ENCODE results near the gene WNT9B. TPM values are rescaled to one million over a fixed set of nuclear protein-coding genes. Genes with fewer than 3 reads are reported as not detected.
A peak's percentile ranks its signal among the peaks of the same experiment; 100 is the strongest.

Gene WNT9B
- not detected for total RNA-seq

DNA sequence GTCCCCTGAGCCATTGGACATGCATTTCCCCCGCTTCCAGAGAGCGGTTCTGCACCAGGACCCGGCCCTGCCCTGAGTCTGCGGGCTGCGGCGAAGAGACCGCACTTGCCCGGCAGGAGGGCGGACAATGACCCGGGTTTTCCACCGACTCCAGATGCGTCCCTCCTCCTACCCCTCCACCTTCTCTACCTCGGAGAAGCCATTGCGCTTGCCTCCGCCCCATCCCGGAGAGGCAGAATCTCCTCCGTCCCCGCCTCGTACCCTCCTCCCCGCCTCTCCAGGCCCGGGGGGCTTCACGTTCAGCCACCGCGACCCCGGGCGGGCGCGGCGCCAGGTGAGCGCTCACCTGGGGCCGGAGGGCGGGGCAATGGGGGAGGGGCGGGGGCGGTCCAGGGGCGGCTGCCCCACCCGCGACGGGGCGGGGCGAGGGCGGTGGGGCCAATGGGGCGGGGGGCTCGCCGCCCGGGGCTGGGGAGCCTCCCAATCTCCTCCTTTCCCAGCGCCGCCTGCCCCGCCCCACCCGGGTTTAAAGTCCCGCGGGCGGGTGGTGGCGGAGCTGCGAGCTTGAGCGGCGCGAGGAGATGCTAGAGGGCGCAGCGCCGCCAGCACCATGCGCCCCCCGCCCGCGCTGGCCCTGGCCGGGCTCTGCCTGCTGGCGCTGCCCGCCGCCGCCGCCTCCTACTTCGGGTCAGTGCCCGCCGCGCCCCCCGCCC, at the start of gene WNT9B:
WNT9B (plus strand) TSS at position 555 of the 713 bp plus-strand sequence; CDS start at position 611, 56 bp downstream.
- peak; percentile 65 for ATAC-seq

GRCh38 chr17:46802800-46803199, 48.6 kb upstream of the WNT9B start:
- no peak for ATAC-seq

- ATAC-seq: no peak
Observed at GRCh38 chr17:46803544-46803943, 47.8 kb upstream of the WNT9B start.

GRCh38 chr17:46805771-46806170, 45.6 kb upstream of the WNT9B start:
- peak; percentile 13 for ATAC-seq

- ATAC-seq: no peak
Observed at GRCh38 chr17:46809110-46809571, 42.2 kb upstream of the WNT9B start.

GRCh38 chr17:46810837-46811236, 40.5 kb upstream of the WNT9B start:
- no peak for ATAC-seq

DNA sequence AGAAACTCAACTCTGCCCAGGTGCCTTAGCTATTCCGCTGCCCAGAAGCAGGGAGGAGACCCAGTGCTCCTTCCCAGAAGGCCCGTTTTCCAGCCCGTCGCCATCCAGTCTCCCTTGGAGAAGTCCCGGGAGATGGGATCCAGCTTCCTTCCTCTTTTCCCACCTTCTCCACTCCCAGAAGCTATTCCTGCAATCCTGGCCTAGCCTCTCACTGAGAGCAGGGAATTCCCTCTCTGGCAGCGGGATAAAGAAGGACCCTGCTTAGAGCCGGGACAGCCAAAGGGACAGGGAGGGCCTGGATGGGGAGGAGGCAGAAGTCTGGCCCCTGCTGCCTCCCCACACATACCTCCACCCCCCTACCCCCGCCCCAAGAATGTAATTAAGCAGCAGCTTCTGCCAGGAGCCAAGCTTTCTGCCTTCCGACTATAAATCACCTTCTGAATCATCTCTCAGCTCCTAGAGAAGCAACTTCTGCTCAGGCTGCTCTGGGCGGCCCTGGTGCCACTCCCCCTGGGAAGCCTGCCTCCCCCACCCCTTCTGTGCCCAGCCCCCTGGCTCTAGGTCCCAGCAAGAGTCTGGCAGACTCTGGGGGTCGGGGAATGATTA, 39.3 kb upstream of the WNT9B start:
- peak; percentile 27 for ATAC-seq

- no peak for ATAC-seq
Observed at GRCh38 chr17:46812624-46813318, 38.6 kb upstream of the WNT9B start.

DNA sequence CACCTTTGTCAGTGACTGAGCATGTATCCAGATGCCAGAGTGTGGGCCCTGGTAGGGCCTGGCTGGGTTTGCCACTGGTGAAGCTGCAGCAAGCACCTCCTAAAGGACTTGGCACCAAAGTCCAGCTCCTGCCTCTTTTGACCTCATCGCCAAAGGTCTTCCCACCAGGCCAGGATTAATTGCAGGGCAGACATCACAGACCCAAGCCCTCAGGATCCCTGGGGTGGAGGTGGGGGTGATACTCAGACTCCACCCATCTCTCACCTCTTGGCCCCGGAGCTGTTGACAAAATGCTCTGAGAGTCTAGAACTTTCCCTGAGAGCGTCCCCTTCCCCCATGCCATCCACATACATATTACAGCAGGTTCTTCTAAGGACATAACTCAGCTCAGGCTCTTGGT, 37.5 kb upstream of the WNT9B start:
- no peak for ATAC-seq

GRCh38 chr17:46814446-46814845, 36.9 kb upstream of the WNT9B start:
- ATAC-seq: no peak

GRCh38 chr17:46815474-46816353, 35.7 kb upstream of the WNT9B start:
- peak; percentile 78 for ATAC-seq

DNA sequence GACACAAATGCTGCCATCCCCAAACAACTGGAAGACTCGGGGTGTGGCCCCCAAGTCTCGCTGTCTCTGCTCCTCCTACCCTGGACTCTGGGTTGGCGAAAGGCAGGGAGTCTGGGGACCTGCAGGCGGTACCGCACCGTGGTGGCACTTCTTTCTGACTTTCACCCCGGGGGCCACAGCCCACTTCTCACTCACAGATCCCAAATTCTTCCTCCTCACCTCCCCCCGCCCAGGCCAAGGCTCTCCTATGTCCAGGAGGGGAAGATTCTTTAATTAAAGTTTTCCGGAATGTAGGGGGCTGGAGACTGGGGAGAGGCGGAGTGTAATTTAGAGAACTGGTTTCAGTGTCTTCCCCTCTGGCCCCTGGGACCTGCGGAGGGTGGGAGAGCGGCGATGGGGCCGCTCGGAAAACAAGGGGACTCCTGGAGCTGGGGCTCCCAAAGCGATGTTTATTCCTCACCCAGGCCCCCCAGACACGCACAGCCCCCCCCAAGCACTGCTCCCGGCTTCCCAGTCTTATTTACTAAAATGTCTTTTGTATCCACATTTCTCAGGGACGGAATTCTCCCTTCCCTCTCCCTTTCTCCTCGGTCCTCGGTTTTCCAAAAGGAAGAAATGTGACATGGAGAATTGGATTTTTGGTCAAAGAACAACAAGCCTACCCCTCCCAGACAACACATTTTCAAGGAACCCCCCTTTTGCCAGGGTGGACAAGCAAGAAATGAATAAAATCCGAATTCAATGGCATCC, 34.1 kb upstream of the WNT9B start:
- ATAC-seq: no peak

GRCh38 chr17:46817901-46818209, 33.5 kb upstream of the WNT9B start:
- ATAC-seq: no peak

GRCh38 chr17:46818316-46818928, 33.0 kb upstream of the WNT9B start, which contains the start of gene WNT3:
TSS of gene WNT3 (minus strand) at chr17:46818692. CDS start at chr17:46818597, 95 bp downstream.
- ATAC-seq: no peak

DNA sequence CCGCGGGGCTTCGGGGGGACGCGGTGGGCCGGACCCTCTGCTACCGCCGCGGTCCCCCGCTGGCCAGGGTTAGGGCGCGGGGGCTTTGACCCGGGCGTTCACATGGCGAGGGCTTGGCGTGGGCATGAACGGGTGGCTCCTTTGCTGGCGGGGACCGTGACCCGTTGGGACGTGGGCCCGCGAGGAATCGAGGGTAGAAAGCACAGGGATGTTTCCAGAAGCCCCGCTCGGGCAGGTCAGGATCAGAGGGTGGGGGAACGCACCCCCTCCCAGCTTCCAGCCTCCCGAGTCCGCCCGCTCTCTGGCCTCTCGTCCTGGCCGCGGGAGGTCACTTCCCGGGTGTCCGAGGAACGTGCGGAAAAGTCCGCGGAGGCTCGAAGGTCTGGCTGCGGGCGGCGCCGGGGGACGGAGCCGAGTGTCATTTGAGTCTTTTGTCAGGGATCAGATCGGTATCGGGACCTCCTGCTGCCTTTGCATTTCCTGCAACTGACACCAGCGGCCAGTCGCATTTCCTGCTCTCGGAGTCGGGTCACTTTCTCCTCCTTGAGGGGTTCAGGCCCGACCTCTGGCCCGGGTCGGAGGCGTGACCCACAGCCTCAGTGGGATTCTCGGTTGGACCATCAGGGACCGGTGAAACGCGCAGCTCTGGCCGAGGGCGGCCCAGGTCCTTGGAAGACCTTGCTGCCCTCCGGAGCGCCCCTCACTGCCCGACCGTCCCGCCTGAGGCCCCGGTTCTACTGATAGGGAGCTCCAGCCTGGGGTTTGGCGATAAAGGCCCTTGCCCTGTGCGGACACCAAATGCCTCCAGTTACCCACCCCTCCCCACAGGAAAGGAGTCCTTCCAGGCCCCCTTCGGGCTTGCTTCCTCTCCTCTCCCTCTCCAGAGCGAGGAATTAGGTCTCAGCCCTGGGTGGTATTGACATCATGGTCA, 32.2 kb upstream of the WNT9B start:
- ATAC-seq: no peak

DNA sequence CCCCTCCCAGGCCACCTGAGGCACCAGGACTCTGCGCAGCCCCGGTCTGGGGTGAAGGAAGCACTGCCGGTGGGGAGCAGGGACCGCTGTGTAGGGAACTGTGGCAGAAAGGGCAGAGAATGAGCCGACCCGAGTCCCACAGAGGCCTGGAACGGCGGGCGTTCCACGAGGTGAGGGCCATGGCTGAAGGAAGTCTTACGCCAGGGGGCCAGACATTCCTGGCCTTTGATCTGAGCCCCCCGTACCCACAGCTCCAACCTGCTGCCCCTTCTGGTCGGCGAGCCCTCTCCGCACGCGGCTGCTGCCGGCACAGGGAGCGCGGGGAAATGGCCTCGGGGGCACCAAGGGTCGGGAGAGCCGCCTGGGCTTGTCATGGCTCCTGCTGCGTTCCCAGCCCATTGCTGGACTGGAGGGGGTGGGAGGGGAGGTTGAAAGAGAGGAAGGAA, 31.5 kb upstream of the WNT9B start:
- ATAC-seq: no peak

GRCh38 chr17:46820592-46821450, 30.6 kb upstream of the WNT9B start:
- ATAC-seq: no peak

GRCh38 chr17:46821482-46822387, 29.6 kb upstream of the WNT9B start:
- ATAC-seq: no peak

Data from esophagus mucosa (tissue), 1 donor.